NT2/D1 (cell line): ENCODE results near the gene ZNHIT1.

Source experiments
- YY1 ChIP-seq: IDR thresholded peaks from 2 replicates; pipeline ENCODE4 v1.6.1; 2011; ENCODE audit not compliant: insufficient read length, insufficient read depth
- ZNF274 ChIP-seq: IDR thresholded peaks from 2 replicates; pipeline ENCODE4 v1.6.1; 2011; ENCODE audit warnings: mild to moderate bottlenecking, low read depth, low read length

GRCh38 chr7:101198476-101198875 is 19.5 kb upstream of the ZNHIT1 start:
- TF ChIP-seq ZNF274 (no peak), YY1 (no peak)
